Vagina (tissue), 2 donors: Measurements from ENCODE around the gene ROCK2.

Source experiments
- POLR2A ChIP-seq, 2 donors: fragments of 450-650 bp; IDR thresholded peaks; one replicate each; pipeline ENCODE4 v1.6.1; 2017; ENCODE audit warnings: antibody characterized with exemption in 2 of 2, mild to moderate bottlenecking in 2 of 2, moderate library complexity in 2 of 2
- TF ChIP-seq, protein P1 (sequence below), 3 experiments: fragments of 450-650 bp in 2 of 3; fragments of 200-600 bp in 1 of 3; sonication (generic) in 1 of 3; IDR thresholded peaks; one replicate each; pipeline ENCODE4 v1.5.1; 2017 to 2019; ENCODE audit warnings: antibody characterized with exemption in 3 of 3, mild to moderate bottlenecking in 2 of 3, moderate library complexity in 2 of 3

DNA sequence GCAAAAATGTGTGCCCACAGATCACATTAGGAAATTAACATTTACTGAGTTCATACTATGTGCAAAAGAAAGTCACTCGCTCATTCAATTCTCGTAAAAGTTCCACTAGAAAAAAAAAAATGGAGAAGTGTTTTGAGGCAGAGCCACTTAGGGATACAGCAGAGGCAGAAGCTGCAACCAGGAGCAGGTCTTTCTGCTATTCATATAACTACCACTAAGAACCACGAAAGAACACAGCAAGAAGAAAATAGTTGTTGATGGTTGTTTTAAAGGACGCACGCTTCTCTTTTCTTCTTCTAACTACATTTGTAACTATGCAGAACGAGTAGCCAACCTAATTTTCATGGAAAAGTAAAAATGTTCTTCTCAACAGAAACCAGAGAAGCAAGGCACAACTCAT lies 45.0 kb downstream of the ROCK2 start:
- no peak for TF ChIP-seq POLR2A (IDR thresholded peaks at IDR 0.05)
- TF ChIP-seq, protein P1, sequence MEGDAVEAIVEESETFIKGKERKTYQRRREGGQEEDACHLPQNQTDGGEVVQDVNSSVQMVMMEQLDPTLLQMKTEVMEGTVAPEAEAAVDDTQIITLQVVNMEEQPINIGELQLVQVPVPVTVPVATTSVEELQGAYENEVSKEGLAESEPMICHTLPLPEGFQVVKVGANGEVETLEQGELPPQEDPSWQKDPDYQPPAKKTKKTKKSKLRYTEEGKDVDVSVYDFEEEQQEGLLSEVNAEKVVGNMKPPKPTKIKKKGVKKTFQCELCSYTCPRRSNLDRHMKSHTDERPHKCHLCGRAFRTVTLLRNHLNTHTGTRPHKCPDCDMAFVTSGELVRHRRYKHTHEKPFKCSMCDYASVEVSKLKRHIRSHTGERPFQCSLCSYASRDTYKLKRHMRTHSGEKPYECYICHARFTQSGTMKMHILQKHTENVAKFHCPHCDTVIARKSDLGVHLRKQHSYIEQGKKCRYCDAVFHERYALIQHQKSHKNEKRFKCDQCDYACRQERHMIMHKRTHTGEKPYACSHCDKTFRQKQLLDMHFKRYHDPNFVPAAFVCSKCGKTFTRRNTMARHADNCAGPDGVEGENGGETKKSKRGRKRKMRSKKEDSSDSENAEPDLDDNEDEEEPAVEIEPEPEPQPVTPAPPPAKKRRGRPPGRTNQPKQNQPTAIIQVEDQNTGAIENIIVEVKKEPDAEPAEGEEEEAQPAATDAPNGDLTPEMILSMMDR (IDR thresholded peaks at IDR 0.05) = no peak
